Endothelial cell of umbilical vein (primary cell): ENCODE results near the gene PTGER2. TPM values are rescaled to one million over a fixed set of nuclear protein-coding genes. Genes with fewer than 3 reads are reported as not detected.

Experiments used
- BruUV-seq: library from RNA; stranded (reverse); fragments of 400-500 nt; replicated peaks from 2 replicates; lab custom pipeline; 2021; lab: Mats Ljungman, UMichigan
- CTCF ChIA-PET: fragments of 300-600, 350-600 bp; sonication (Branson Sonifier 250); formaldehyde crosslinking; loops from one replicate; lab custom pipeline; 2021; ENCODE audit warnings: antibody characterized with exemption, inconsistent platforms; lab: Charles Lee
- POLR2A ChIA-PET: fragments of 300-600, 350-600 bp; sonication (Branson Sonifier 250); formaldehyde crosslinking; loops from one replicate; lab custom pipeline; 2021; ENCODE audit warnings: antibody characterized with exemption, inconsistent platforms; lab: Charles Lee
- DNase-seq: peaks from one replicate; pipeline ENCODE4 v3.0.0-alpha.2; 2011; ENCODE audit warnings: low read depth, low spot score
- FAIRE-seq: peaks from 2 replicates; lab custom pipeline; 2011; peaks lifted over from hg19 to GRCh38; lab: Jason Lieb, UNC
- H2AFZ ChIP-seq: 2 replicates; pipeline ENCODE4 v1.6.0; 2012; ENCODE audit warnings: low read depth, low read length, control low read depth, inconsistent platforms
- H3K27ac ChIP-seq: 2 replicates; pipeline ENCODE4 v1.5.1; 2011; ENCODE audit warnings: low read depth, mild to moderate bottlenecking, control low read depth, low read length, moderate library complexity; ENCODE audit not compliant: insufficient read depth
- H3K27me3 ChIP-seq, 2 experiments: 2 replicates each; pipeline versions ENCODE4 v1.6.0 to v1.6.1; 2011; ENCODE audit warnings: low read length in 2 of 2, mixed read lengths in 1 of 2; ENCODE audit not compliant: control insufficient read depth in 2 of 2, insufficient read depth in 2 of 2
- H3K36me3 ChIP-seq, 2 experiments: 2 replicates in 1 of 2; 3 replicates in 1 of 2; pipeline ENCODE4 v1.5.1; 2011; ENCODE audit warnings: low read length in 2 of 2, mild to moderate bottlenecking in 1 of 2, moderate library complexity in 1 of 2; ENCODE audit not compliant: control insufficient read depth in 2 of 2, insufficient read depth in 2 of 2; ENCODE audit errors: extremely low read depth in 1 of 2
- H3K4me1 ChIP-seq: 3 replicates; pipeline ENCODE4 v1.5.1; 2011; ENCODE audit warnings: mild to moderate bottlenecking, low read length; ENCODE audit not compliant: control insufficient read depth, insufficient read depth; ENCODE audit errors: extremely low read depth
- H3K4me2 ChIP-seq: 2 replicates; pipeline ENCODE4 v1.6.1; 2011; ENCODE audit warnings: low read length, control low read depth, mixed read lengths; ENCODE audit not compliant: insufficient read depth
- H3K4me3 ChIP-seq, 3 experiments: fragments of 200-600 bp in 1 of 3; sonication (generic), shearing (Covaris generic) in 1 of 3; replicated peaks in 1 of 3; 2 replicates each; pipeline ENCODE4 v1.5.1; 2011 to 2016; ENCODE audit warnings: control low read depth in 3 of 3, low read length in 3 of 3, mild to moderate bottlenecking in 2 of 3, inconsistent platforms in 1 of 3, low read depth in 1 of 3, moderate library complexity in 1 of 3; ENCODE audit not compliant: insufficient read depth in 1 of 3
- H3K79me2 ChIP-seq: 2 replicates; pipeline ENCODE4 v1.6.0; 2012; ENCODE audit warnings: low read length, inconsistent platforms; ENCODE audit not compliant: control insufficient read depth, insufficient read depth
- H3K9ac ChIP-seq: replicated peaks from 2 replicates; pipeline ENCODE3; 2011; ENCODE audit warnings: low read length, control low read depth; ENCODE audit not compliant: insufficient read depth; ENCODE audit errors: extremely low read depth
- H3K9me1 ChIP-seq: replicated peaks from 3 replicates; pipeline ENCODE4 v1.6.0; 2011; ENCODE audit warnings: mild to moderate bottlenecking, low read length; ENCODE audit not compliant: control insufficient read depth, insufficient read depth; ENCODE audit errors: extremely low read depth
- H3K9me3 ChIP-seq: replicated peaks from 2 replicates; pipeline ENCODE4 v1.5.1; 2012; ENCODE audit warnings: low read length, inconsistent platforms; ENCODE audit not compliant: control insufficient read depth, insufficient read depth
- H4K20me1 ChIP-seq: replicated peaks from 2 replicates; pipeline ENCODE3; 2011; ENCODE audit warnings: mild to moderate bottlenecking, low read length; ENCODE audit not compliant: control insufficient read depth, insufficient read depth; ENCODE audit errors: extremely low read depth
- CTCF ChIP-seq, 2 donors: IDR thresholded peaks; 1 replicate in 1 of 2; 2 replicates in 1 of 2; pipeline ENCODE4 v1.5.1; 2011; ENCODE audit warnings: low read length in 2 of 2, mild to moderate bottlenecking in 2 of 2, moderate library complexity in 2 of 2, control low read depth in 1 of 2, inconsistent platforms in 1 of 2, low read depth in 1 of 2; ENCODE audit not compliant: insufficient read depth in 1 of 2; ENCODE audit errors: extremely low read depth in 1 of 2
- FOS ChIP-seq: IDR thresholded peaks from 2 replicates; pipeline ENCODE4 v1.6.1; 2011; ENCODE audit warnings: mild to moderate bottlenecking, low read length, moderate library complexity, borderline replicate concordance; ENCODE audit not compliant: insufficient read depth
- GATA2 ChIP-seq: IDR thresholded peaks from 2 replicates; pipeline ENCODE4 v1.7.0; 2011; ENCODE audit warnings: low read depth, mild to moderate bottlenecking, moderate library complexity, mixed read lengths, low read length; ENCODE audit not compliant: insufficient read length, insufficient read depth
- JUN ChIP-seq: IDR thresholded peaks from 2 replicates; pipeline ENCODE4 v1.6.1; 2011; ENCODE audit warnings: borderline replicate concordance, low read depth; ENCODE audit not compliant: insufficient read length, insufficient read depth
- MAX ChIP-seq: IDR thresholded peaks from 2 replicates; pipeline ENCODE4 v1.6.1; 2011; ENCODE audit not compliant: insufficient read depth, insufficient read length
- MYC ChIP-seq: IDR thresholded peaks from one replicate; pipeline ENCODE4 v1.6.1; 2011; ENCODE audit warnings: mild to moderate bottlenecking, low read depth, low read length
- POLR2A ChIP-seq: IDR thresholded peaks from 2 replicates; pipeline ENCODE4 v1.6.1; 2012; ENCODE audit warnings: low read depth, mild to moderate bottlenecking, control low read depth, low read length
- POLR2AphosphoS5 ChIP-seq: IDR thresholded peaks from 2 replicates; pipeline ENCODE4 v1.6.1; 2012; ENCODE audit warnings: low read depth, mild to moderate bottlenecking, control low read depth, low read length, moderate library complexity; ENCODE audit not compliant: insufficient read depth
- dilution Hi-C: fragments of 300-500 bp; cut with MboI; formaldehyde crosslinking; loops from one replicate; pipeline ENCODE4 v1.15.0; 2019; ENCODE audit warnings: low sequenced_read_pairs; ENCODE audit not compliant: extremely low pct_ligation_motif_present
- intact Hi-C: fragments of 100-400 bp; cut with micrococcal nuclease; formaldehyde crosslinking; loops from one replicate; pipeline ENCODE4 v1.10.0; 2022
- polyA plus RNA-seq, 4 experiments: library from polyadenylated mRNA; depleted of rRNA in 3 of 4; stranded (reverse) in 3 of 4; unstranded in 1 of 4; fragments of >200 nt; gene quantifications; 2 replicates each; pipeline versions ENCODE4 v1.2.1 to v1.2.3, GENCODE V29; 2011 to 2012; ENCODE audit warnings: missing spikeins in 1 of 4
- total RNA-seq: library from RNA; stranded (reverse); gene quantifications from 2 replicates; pipeline ENCODE4 v1.2.3, GENCODE V29; 2021

The PTGER2 gene
- total and polyA plus RNA-seq, 2 donors (not counting 3 experiments of a cell fraction or from before 2014, with no cell fraction given): not detected

- POLR2A ChIA-PET: no interaction called here
- TF ChIP-seq POLR2A (no peak), CTCF (IDR thresholded peaks at IDR 0.05; ENCODE audit: extremely low read depth in 1 of 2, insufficient read depth in 1 of 2, low read depth in 1 of 2, low read length in 2 of 2) (no peak), POLR2AphosphoS5 (no peak), GATA2 (no peak), JUN (no peak), MAX (no peak), MYC (no peak), FOS (no peak)
- FAIRE-seq (no peak), DNase-seq (no peak)
- Histone ChIP-seq H3K4me2 (no peak within 1 kb of the TSS), H3K9ac (no peak within 1 kb of the TSS), H3K9me1 (no peaks in the 10 kb centered on the region), H3K4me1 (peaks cover 7% of the 10 kb centered on the region), H3K27me3 (peaks cover 60 to 66% of the 10 kb centered on the region in 2 experiments), H3K9me3 (no peaks in the 10 kb centered on the region), H3K4me3 (no peak within 1 kb of the TSS), H3K79me2 (no peaks in the 10 kb centered on the region), H3K27ac (no peak within 1 kb of the TSS), H4K20me1 (no peaks in the 10 kb centered on the region), H3K36me3 (no peaks in the 10 kb centered on the region), H2AFZ (no peak within 1 kb of the TSS)
- CTCF ChIA-PET: no interaction called here
- dilution Hi-C loops (no loop called here), intact Hi-C loops (no loop called here)
- BruUV-seq: no TSS peak
Observed at GRCh38 chr14:52267501-52268278, 46.4 kb upstream of the PTGER2 start, which contains the start of gene PTGDR. PTGDR (plus strand) TSS chr14:52267698; CDS start chr14:52267815, 117 bp downstream.
